VCaP (cell line): ENCODE data around the gene ZSWIM3.

Source experiments
- H3K27ac ChIP-seq: fragments of 450-650 bp; 2 replicates; pipeline ENCODE4 v1.5.1; 2017
- TF ChIP-seq, protein P1 (sequence below): fragments of 450-650 bp; conservative IDR thresholded peaks from 2 replicates; pipeline ENCODE4 v1.5.1; 2017; ENCODE audit warnings: mild to moderate bottlenecking, moderate library complexity

The ZSWIM3 gene

DNA sequence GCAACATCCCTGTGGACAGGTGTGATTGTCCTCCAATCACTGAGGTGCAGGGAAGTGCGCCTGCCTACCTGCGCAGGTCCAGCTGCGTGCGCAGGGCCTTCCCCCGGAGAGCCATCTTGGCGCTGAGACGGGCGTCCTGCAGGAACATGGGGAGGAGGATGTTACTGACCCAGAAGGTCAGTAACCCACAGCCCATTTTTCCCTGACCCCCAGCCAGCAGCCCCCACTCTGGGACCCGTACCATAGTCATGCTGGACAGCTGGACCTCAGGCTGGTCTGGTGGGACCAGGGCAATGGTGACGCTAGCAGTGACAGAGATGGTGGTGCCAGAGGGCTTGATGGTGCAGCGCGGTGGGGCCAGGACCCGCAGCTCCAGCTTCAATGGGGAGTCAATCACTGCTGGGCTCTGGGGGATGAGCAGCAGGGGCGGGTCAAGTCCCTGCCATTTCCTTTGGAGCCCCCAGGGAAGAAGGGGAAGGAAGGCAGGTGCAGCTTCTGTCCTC lies 44.8 kb downstream of the ZSWIM3 start:
- H3K27ac ChIP-seq = no peak overlapping the region
- TF ChIP-seq, protein P1, sequence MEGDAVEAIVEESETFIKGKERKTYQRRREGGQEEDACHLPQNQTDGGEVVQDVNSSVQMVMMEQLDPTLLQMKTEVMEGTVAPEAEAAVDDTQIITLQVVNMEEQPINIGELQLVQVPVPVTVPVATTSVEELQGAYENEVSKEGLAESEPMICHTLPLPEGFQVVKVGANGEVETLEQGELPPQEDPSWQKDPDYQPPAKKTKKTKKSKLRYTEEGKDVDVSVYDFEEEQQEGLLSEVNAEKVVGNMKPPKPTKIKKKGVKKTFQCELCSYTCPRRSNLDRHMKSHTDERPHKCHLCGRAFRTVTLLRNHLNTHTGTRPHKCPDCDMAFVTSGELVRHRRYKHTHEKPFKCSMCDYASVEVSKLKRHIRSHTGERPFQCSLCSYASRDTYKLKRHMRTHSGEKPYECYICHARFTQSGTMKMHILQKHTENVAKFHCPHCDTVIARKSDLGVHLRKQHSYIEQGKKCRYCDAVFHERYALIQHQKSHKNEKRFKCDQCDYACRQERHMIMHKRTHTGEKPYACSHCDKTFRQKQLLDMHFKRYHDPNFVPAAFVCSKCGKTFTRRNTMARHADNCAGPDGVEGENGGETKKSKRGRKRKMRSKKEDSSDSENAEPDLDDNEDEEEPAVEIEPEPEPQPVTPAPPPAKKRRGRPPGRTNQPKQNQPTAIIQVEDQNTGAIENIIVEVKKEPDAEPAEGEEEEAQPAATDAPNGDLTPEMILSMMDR = no peak

DNA sequence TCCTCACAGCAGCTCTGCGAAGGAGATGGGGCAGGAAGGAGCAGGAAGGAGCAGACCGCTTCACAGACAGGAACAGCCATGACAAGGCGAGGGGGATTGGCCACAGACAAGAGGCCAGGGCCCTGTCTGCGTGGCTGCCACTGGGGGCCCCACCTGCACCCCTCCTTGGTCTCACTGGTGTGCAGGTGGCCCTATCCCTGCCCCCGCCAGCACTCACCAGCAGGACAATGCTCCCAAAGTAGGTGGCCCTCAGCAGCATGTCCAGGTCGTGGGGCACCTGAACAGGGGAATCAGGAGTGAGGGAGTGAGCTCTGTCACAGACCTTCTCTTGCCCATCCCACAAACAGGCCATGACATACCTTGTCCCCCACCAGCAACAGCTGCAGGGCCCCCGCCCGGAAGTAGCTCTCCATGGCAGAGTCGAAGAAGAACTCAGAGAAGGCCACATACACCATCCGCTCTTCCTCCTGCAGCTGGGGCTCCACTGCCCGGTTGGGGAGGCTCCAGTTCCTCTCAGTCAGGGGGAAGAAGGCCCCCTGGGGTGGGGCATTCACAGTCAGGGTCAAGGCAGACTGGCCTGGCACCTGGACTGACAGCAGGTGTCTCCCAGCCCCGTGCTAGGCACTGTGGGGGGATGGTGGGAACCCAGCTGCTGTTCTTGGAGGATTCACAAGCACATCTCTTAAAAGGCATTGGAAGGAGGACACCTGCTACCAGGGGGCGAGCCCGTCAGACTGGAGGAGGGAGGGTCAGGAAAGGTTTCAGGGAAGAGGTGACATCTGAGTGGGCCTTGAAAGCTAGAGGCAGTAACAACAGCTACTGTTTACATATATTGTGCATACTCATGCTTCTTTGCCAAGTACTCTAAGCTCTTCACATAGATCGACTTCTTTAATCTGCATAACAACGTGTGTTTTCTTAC lies 47.4 kb downstream of the ZSWIM3 start:
- H3K27ac ChIP-seq = no peak overlapping the region

DNA sequence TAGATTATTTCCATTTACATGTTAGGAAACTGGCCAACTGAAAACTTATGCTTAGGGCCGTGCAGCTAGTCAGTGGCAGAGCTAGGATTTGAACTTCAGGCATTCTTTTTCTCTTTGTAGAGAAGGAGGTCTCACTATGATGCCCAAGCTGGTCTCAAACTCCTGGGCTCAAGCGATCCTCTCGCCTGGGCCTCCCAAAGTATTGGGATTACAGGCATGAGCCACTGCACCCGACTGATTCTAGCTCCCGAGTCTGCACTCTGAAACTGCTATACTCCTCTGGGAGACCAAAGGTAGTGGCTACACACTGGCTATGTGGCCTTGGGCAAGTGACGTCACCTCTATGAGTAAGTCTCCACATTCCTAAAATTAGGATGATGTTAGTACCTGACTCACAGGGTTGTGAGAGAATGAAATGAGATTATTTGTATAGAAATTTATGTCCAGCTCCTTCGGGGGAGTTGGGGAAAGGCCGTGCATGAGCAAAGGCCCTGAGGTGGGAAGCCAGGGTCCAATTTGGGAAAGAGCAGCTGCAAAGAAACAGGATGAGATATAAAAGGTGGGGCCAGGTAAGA lies 48.2 kb downstream of the ZSWIM3 start:
- TF ChIP-seq, protein P1 = no peak
- no peak overlapping the region for H3K27ac ChIP-seq

More for the DNA sequence above, 47.4 kb downstream of the ZSWIM3 start:
- TF ChIP-seq, protein P1 = no peak

DNA sequence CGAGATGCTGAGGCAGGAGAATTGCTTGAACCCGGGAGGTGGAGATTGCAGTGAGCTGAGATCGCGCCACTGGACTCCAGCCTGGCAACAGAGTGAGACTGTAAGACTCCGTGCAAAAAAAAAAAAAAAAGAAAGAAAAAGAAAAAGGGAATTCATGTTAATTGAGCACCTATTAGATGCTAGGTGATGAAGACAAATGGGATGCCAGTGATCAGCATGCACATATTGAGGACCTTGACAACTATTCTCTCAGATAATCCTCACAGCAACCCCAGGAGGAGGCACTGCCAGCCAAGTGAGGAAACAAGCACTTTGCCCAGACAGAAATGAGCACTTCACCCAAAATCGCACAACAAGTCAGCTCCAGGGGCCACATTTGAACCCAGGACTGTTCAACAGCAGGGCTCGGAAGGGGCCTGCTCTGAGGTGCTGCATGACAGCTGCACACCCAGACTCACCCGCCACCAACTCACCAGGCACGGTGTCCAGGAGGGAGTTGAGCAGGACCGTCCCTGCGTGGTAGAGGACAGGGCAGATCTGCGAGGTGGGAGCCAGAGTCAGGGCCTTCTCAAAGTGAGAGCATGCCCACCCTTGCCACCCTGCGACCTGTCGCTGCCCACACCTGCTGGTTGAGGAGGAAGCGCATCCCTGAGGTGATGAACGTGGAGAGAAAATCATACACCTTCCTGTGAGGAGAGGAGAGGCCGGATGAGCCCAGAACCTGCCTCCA lies 50.0 kb downstream of the ZSWIM3 start:
- TF ChIP-seq, protein P1 = no peak

DNA sequence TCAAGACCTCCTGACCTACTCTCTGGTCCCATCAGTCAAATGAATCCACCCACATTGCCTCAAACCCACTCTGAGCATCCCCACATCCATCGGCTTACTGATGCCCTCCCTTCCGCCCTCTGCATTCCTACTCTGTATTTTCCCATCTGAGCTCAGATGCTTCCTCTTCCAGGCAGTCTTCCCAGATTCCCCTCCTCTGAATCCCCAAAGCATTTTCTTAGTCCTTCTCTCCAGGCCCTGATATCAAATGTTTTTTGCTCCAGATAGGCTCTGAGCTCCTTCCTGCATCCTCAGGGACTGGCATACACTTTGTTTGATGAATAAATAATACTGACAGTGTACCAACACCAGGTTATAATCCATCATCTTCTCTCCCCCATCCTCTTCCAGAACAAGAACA lies 50.7 kb downstream of the ZSWIM3 start:
- TF ChIP-seq, protein P1 = no peak
- no peak overlapping the region for H3K27ac ChIP-seq

More for the DNA sequence above, 50.0 kb downstream of the ZSWIM3 start:
- no peak overlapping the region for H3K27ac ChIP-seq

DNA sequence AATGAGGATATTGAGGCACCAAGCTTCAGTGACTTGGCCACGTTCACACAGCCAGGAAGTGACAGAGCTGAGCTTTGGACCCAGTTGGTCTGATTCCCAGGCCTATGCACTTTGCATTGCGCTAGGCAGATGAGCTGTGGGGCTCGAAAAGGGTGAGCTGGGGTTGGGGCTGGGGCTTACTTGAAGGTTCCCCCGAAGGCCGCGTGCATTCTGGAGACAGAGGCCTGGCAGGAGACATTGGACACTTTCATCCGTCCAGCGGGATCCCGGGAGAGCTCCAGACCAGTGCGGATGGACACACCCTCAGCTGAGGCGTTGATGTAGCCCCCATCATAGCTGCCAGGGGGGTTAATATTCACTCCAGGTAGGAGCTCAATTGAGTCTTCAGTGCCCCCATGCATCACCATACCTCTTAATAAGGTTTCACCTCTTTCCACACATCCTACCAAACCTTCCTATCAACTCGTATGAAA lies 52.0 kb downstream of the ZSWIM3 start:
- TF ChIP-seq, protein P1 = no peak
- no peak overlapping the region for H3K27ac ChIP-seq
